Measurements from ENCODE around the gene PMVK. TPM values are rescaled to one million over a fixed set of nuclear protein-coding genes. Genes with fewer than 3 reads are reported as not detected.
A peak's percentile ranks its signal among the peaks of the same experiment; 100 is the strongest.
"Not testable (repeated sequence)": the region's sequence is repeated elsewhere in the genome, so short reads cannot be mapped to it uniquely, and the experiment has no call there.

PMVK gene
- total RNA-seq (2014; rRNA removed; shearing (Covaris generic); ENCODE audit: low replicate concordance), result 68.7 and 77.6 TPM in 2 replicates

- H3K4me3 ChIP-seq, result peak within 1 kb of the TSS; percentile 71
- H3K36me3 ChIP-seq, result peaks cover 4% of the 10 kb centered on the region
- peak; percentile 96 for DNase-seq
- no peaks in the 10 kb centered on the region for H3K27me3 ChIP-seq
- no peaks in the 10 kb centered on the region for H3K9me3 ChIP-seq
Observed at GRCh38 chr1:154936555-154937084, at the start of gene PMVK. Gene PMVK, minus strand, starts transcription at chr1:154936719. Its CDS starts 34 bp downstream, at chr1:154936685.

GRCh38 chr1:154983776-154984466 lies 47.4 kb upstream of the PMVK start:
- Histone ChIP-seq H3K27me3 (no peaks in the 10 kb centered on the region), H3K36me3 (peaks cover 53% of the 10 kb centered on the region), H3K9me3 (no peaks in the 10 kb centered on the region), H3K4me3 (peak overlapping the region; percentile 76)
- no peak for DNase-seq

GRCh38 chr1:154982897-154983648 lies 46.6 kb upstream of the PMVK start, which contains the start of gene FLAD1:
Gene FLAD1, plus strand, starts transcription at chr1:154983344. Its CDS starts 351 bp downstream, at chr1:154983695.
- peak; percentile 99 for DNase-seq
- H3K4me3 ChIP-seq, result peak within 1 kb of the TSS; percentile 76
- no peaks in the 10 kb centered on the region for H3K9me3 ChIP-seq
- no peaks in the 10 kb centered on the region for H3K27me3 ChIP-seq
- H3K36me3 ChIP-seq, result peaks cover 50% of the 10 kb centered on the region

- peak overlapping the region; percentile 76 for H3K4me3 ChIP-seq
Observed at GRCh38 chr1:154982341-154982740, 45.8 kb upstream of the PMVK start.

GRCh38 chr1:154978360-154978759 lies 41.8 kb upstream of the PMVK start:
- no peak for DNase-seq
- Histone ChIP-seq H3K27me3 (no peaks in the 10 kb centered on the region), H3K36me3 (peaks cover 42% of the 10 kb centered on the region), H3K4me3 (no peak overlapping the region), H3K9me3 (no peaks in the 10 kb centered on the region)

More at GRCh38 chr1:154982341-154982740, 45.8 kb upstream of the PMVK start:
- no peak for DNase-seq
- peaks cover 50% of the 10 kb centered on the region for H3K36me3 ChIP-seq
- H3K9me3 ChIP-seq, result no peaks in the 10 kb centered on the region
- H3K27me3 ChIP-seq, result no peaks in the 10 kb centered on the region

- not testable (repeated sequence) for H3K4me3 ChIP-seq, H3K9me3 ChIP-seq, H3K27me3 ChIP-seq, DNase-seq
- H3K36me3 ChIP-seq, result peaks cover 45% of the 10 kb centered on the region
Observed at GRCh38 chr1:154977762-154978161, 41.2 kb upstream of the PMVK start.

GRCh38 chr1:154975409-154976059 lies 39.0 kb upstream of the PMVK start:
- Histone ChIP-seq H3K27me3 (no peaks in the 10 kb centered on the region), H3K9me3 (no peaks in the 10 kb centered on the region), H3K36me3 (peaks cover 44% of the 10 kb centered on the region), H3K4me3 (peak overlapping the region; percentile 72)
- DNase-seq, result peak; percentile 71

- Histone ChIP-seq H3K36me3 (peaks cover 45% of the 10 kb centered on the region), H3K9me3 (no peaks in the 10 kb centered on the region), H3K4me3 (peak overlapping the region; percentile 72), H3K27me3 (no peaks in the 10 kb centered on the region)
- peak; percentile 96 for DNase-seq
Observed at GRCh38 chr1:154974808-154975408, 38.4 kb upstream of the PMVK start.

- Histone ChIP-seq H3K9me3 (no peaks in the 10 kb centered on the region), H3K27me3 (no peaks in the 10 kb centered on the region), H3K4me3 (peak within 1 kb of the TSS; percentile 72), H3K36me3 (peaks cover 44% of the 10 kb centered on the region)
- DNase-seq, result peak; percentile 99
Observed at GRCh38 chr1:154974102-154974807, 37.7 kb upstream of the PMVK start, which contains the start of gene CKS1B. Gene CKS1B, plus strand, starts transcription at chr1:154974681. Its CDS starts 65 bp downstream, at chr1:154974746.

GRCh38 chr1:154973344-154974101 lies 37.0 kb upstream of the PMVK start:
- Histone ChIP-seq H3K36me3 (peaks cover 47% of the 10 kb centered on the region), H3K9me3 (no peaks in the 10 kb centered on the region), H3K27me3 (no peaks in the 10 kb centered on the region), H3K4me3 (peak overlapping the region; percentile 72)
- DNase-seq, result peak; percentile 99

GRCh38 chr1:154972517-154973343 lies 36.2 kb upstream of the PMVK start:
- H3K27me3 ChIP-seq, result no peaks in the 10 kb centered on the region
- peak overlapping the region; percentile 72 for H3K4me3 ChIP-seq
- H3K36me3 ChIP-seq, result peaks cover 47% of the 10 kb centered on the region
- DNase-seq, result peak; percentile 97
- H3K9me3 ChIP-seq, result no peaks in the 10 kb centered on the region

- Histone ChIP-seq H3K4me3 (peak overlapping the region; percentile 72), H3K9me3 (no peaks in the 10 kb centered on the region), H3K27me3 (no peaks in the 10 kb centered on the region), H3K36me3 (peaks cover 47% of the 10 kb centered on the region)
- DNase-seq, result no peak
Observed at GRCh38 chr1:154972213-154972516, 35.6 kb upstream of the PMVK start.

GRCh38 chr1:154971341-154971998 lies 35.0 kb upstream of the PMVK start:
- DNase-seq, result no peak
- Histone ChIP-seq H3K27me3 (no peaks in the 10 kb centered on the region), H3K4me3 (peak overlapping the region; percentile 45), H3K9me3 (no peaks in the 10 kb centered on the region), H3K36me3 (peaks cover 49% of the 10 kb centered on the region)

- peaks cover 56% of the 10 kb centered on the region for H3K36me3 ChIP-seq
- H3K9me3 ChIP-seq, result no peaks in the 10 kb centered on the region
- peak within 1 kb of the TSS; percentile 45 for H3K4me3 ChIP-seq
- no peaks in the 10 kb centered on the region for H3K27me3 ChIP-seq
- DNase-seq, result peak; percentile 99
Observed at GRCh38 chr1:154970631-154971340, 34.3 kb upstream of the PMVK start, which contains the start of gene SHC1. Gene SHC1, minus strand, starts transcription at chr1:154970747. Its CDS starts 221 bp downstream, at chr1:154970526.
